ENCODE measurements around the gene ANAPC5. TPM values are rescaled to one million over a fixed set of nuclear protein-coding genes. Genes with fewer than 3 reads are reported as not detected.

ANAPC5 gene
- total RNA-seq, 1 donor: 168 TPM

DNA sequence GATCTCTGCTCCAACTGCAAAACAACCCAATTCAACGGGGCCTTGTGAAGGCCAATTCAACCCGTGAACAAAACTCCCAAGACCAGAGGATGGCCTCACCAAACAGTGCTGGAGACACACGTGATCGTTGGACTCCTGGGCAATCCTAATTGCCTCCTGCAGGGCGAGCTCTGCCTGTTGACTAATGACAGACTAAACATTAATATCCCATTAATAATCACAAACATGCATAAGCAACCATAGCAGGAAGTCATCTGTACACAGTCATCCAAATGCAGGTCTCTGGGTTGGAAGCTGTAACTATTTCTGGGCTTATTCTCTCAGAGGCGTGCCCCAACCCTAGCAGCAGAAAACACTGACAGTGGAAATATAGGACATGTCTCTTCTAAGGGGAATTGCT, 21.0 kb downstream of the ANAPC5 start:
- Histone ChIP-seq H3K27ac (ENCODE audit: low read depth, low read length) (no peak overlapping the region), H3K4me2 (ENCODE audit: insufficient read depth, low read length) (no peak overlapping the region), H3K4me1 (ENCODE audit: insufficient read depth, low read length) (no peaks in the 10 kb centered on the region), H3K79me2 (ENCODE audit: insufficient read depth, low read length) (no peaks in the 10 kb centered on the region), H3K27me3 (ENCODE audit: insufficient read depth, low read length) (no peaks in the 10 kb centered on the region), H4K20me1 (ENCODE audit: insufficient read depth, low read length) (peaks cover 2% of the 10 kb centered on the region), H3K9me3 (ENCODE audit: low read depth, low read length) (no peaks in the 10 kb centered on the region), H2AFZ (ENCODE audit: low read length) (no peak overlapping the region), H3K36me3 (ENCODE audit: insufficient read depth, low read length) (peaks cover 81% of the 10 kb centered on the region), H3K4me3 (ENCODE audit: insufficient read depth, low read length) (no peak overlapping the region)
- no peak for DNase-seq (ENCODE audit: insufficient read length, low spot score, missing footprints)
- no peak for TF ChIP-seq CTCF (IDR thresholded peaks at IDR 0.05; ENCODE audit: extremely low read depth, low read depth, low read length)

- Histone ChIP-seq H3K79me2 (ENCODE audit: insufficient read depth, low read length) (no peaks in the 10 kb centered on the region), H3K36me3 (ENCODE audit: insufficient read depth, low read length) (peaks cover 86% of the 10 kb centered on the region)
These were observed 21.5 kb downstream of the ANAPC5 start for GRCh38 chr12:121330692-121331091.

DNA sequence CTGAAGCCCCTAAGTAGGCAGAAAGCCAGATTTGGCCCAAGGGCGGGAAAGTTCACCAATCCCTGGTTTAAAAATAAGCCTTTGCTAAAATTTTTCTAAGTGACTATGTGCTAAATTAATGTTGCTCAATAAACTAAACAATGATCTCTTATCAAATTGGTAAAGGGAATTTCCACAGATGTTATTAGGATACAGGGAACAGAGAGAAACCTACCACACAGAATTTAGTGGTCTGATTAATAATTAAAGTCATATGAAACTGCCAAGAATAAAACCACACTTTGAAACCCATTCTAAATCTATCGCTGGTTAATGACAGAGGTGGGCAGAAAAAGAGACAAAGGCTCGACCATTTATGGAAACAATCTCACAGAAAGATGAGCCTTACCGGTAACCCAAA, 22.0 kb downstream of the ANAPC5 start:
- Histone ChIP-seq H3K4me1 (ENCODE audit: insufficient read depth, low read length) (no peaks in the 10 kb centered on the region), H3K27me3 (ENCODE audit: insufficient read depth, low read length) (no peaks in the 10 kb centered on the region), H3K27ac (ENCODE audit: low read depth, low read length) (no peak overlapping the region), H3K4me2 (ENCODE audit: insufficient read depth, low read length) (no peak overlapping the region), H4K20me1 (ENCODE audit: insufficient read depth, low read length) (peaks cover 2% of the 10 kb centered on the region), H2AFZ (ENCODE audit: low read length) (no peak overlapping the region), H3K79me2 (ENCODE audit: insufficient read depth, low read length) (no peaks in the 10 kb centered on the region), H3K9me3 (ENCODE audit: low read depth, low read length) (no peaks in the 10 kb centered on the region), H3K36me3 (ENCODE audit: insufficient read depth, low read length) (peaks cover 82% of the 10 kb centered on the region), H3K4me3 (ENCODE audit: insufficient read depth, low read length) (no peak overlapping the region)
- no peak for TF ChIP-seq CTCF (IDR thresholded peaks at IDR 0.05; ENCODE audit: extremely low read depth, low read depth, low read length)
- DNase-seq (ENCODE audit: insufficient read length, low spot score, missing footprints): no peak

More at GRCh38 chr12:121330692-121331091, 21.5 kb downstream of the ANAPC5 start:
- TF ChIP-seq CTCF (IDR thresholded peaks at IDR 0.05; ENCODE audit: extremely low read depth, low read depth, low read length): no peak
- no peak for DNase-seq (ENCODE audit: insufficient read length, low spot score, missing footprints)
- no peak overlapping the region for H2AFZ ChIP-seq (ENCODE audit: low read length)
- no peak overlapping the region for H3K4me2 ChIP-seq (ENCODE audit: insufficient read depth, low read length)
- H4K20me1 ChIP-seq (ENCODE audit: insufficient read depth, low read length): peaks cover 2% of the 10 kb centered on the region
- H3K9me3 ChIP-seq (ENCODE audit: low read depth, low read length): no peaks in the 10 kb centered on the region
- H3K4me3 ChIP-seq (ENCODE audit: insufficient read depth, low read length): no peak overlapping the region
- H3K27me3 ChIP-seq (ENCODE audit: insufficient read depth, low read length): no peaks in the 10 kb centered on the region
- no peak overlapping the region for H3K27ac ChIP-seq (ENCODE audit: low read depth, low read length)
- no peaks in the 10 kb centered on the region for H3K4me1 ChIP-seq (ENCODE audit: insufficient read depth, low read length)

DNA sequence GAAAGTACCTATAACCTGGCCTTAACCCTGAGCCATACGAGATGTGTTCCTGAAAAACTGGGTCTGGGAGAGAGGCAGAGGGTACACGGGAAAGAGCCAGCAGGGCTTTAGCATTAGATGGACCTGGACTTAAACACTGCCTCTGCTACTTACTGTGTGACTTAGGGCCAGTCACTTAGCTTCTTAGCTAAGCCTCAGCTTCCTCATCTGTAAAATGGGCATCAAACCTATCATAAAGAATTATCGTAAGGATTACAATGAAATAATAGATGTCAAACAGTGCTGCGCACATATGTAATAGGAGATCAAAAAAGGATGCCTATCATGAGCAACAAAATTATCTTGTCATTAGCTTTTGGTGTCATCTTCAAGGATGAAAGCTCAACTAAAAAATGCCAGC, 23.6 kb downstream of the ANAPC5 start:
- H3K79me2 ChIP-seq (ENCODE audit: insufficient read depth, low read length): no peaks in the 10 kb centered on the region
- no peaks in the 10 kb centered on the region for H3K27me3 ChIP-seq (ENCODE audit: insufficient read depth, low read length)
- no peaks in the 10 kb centered on the region for H3K4me1 ChIP-seq (ENCODE audit: insufficient read depth, low read length)
- no peak overlapping the region for H3K4me2 ChIP-seq (ENCODE audit: insufficient read depth, low read length)
- no peaks in the 10 kb centered on the region for H3K9me3 ChIP-seq (ENCODE audit: low read depth, low read length)
- H3K27ac ChIP-seq (ENCODE audit: low read depth, low read length): no peak overlapping the region
- H3K4me3 ChIP-seq (ENCODE audit: insufficient read depth, low read length): no peak overlapping the region
- peaks cover 79% of the 10 kb centered on the region for H3K36me3 ChIP-seq (ENCODE audit: insufficient read depth, low read length)
- no peak overlapping the region for H2AFZ ChIP-seq (ENCODE audit: low read length)
- H4K20me1 ChIP-seq (ENCODE audit: insufficient read depth, low read length): peaks cover 1% of the 10 kb centered on the region
- no peak for TF ChIP-seq CTCF (IDR thresholded peaks at IDR 0.05; ENCODE audit: extremely low read depth, low read depth, low read length)
- DNase-seq (ENCODE audit: insufficient read length, low spot score, missing footprints): no peak
